GM18499 (cell line): ENCODE data around the gene ANKRD11.
"Not testable (repeated sequence)": the region's sequence is repeated elsewhere in the genome, so short reads cannot be mapped to it uniquely, and the experiment has no call there.

Experiments used
- ATAC-seq: cut with Tn5 transposase; IDR thresholded peaks from one replicate; pipeline ENCODE4 v1.9.1; 2021; ENCODE audit warnings: moderate number of reproducible peaks; ENCODE audit not compliant: insufficient read depth, unreplicated experiment

Gene ANKRD11

DNA sequence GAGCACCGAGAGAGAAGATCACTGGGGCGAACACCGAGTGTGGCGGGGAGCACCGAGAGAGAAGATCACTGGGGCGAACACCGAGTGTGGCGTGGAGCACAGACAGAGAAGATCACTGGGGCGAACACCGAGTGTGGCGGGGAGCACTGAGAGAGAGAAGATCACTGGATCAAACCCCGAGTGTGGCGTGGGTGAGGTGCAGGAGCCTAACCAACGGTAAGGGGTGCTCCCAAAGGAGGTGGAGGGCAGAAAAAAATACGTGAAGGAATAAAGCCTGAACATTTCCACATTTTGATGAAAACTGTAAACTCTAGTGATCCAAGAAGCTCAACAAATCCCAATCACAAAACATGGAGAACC is 100.2 kb downstream of the ANKRD11 start:
- ATAC-seq = not testable (repeated sequence)

DNA sequence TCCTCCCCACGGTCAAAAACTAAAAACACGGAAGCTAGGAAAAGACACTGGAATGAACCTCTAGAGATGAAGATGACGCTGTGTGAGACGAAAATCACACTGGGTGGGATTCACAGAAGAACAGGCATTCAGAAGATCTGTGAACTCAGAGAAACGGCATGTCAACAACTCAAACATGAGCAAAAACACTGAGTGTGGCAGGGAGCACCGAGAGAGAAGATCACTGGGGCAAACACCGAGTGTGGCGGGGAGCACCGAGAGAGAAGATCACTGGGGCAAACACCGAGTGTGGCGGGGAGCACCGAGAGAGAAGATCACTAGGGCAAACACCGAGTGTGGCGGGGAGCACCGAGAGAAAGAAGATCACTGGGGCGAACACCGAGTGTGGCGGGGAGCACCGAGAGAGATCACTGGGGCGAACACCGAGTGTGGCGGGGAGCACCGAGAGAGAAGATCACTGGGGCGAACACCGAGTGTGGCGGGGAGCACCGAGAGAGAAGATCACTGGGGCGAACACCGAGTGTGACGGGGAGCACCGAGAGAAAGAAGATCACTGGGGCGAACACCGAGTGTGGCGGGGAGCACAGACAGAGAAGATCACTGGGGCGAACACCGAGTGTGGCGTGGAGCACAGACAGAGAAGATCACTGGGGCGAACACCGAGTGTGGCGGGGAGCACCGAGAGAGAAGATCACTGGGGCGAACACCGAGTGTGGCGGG is 100.7 kb downstream of the ANKRD11 start:
- ATAC-seq = not testable (repeated sequence)

- no peak for ATAC-seq
Measured at GRCh38 chr16:89388536-89388935, 101.8 kb downstream of the ANKRD11 start.

GRCh38 chr16:89386306-89387185 is 103.8 kb downstream of the ANKRD11 start:
- ATAC-seq = no peak

GRCh38 chr16:89385712-89386111 is 104.6 kb downstream of the ANKRD11 start:
- no peak for ATAC-seq

DNA sequence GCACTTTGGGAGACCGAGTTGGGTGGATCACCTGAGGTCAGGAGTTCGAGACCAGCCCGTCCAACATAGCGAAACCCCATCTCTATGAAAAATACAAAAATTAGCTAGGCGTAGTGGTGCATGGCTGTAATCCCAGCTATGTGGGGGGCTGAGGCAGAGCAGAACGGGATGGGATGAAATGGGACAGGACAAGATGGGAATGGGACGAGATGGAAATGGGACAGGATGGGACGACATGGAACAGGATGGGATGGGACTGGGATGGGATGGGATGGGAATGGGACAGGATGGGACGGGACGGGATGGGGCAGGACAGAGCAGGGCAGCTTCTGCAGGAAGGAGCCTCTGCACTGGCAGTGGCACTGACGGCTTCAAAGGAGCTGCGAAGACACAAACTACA is 106.1 kb downstream of the ANKRD11 start:
- ATAC-seq = no peak

DNA sequence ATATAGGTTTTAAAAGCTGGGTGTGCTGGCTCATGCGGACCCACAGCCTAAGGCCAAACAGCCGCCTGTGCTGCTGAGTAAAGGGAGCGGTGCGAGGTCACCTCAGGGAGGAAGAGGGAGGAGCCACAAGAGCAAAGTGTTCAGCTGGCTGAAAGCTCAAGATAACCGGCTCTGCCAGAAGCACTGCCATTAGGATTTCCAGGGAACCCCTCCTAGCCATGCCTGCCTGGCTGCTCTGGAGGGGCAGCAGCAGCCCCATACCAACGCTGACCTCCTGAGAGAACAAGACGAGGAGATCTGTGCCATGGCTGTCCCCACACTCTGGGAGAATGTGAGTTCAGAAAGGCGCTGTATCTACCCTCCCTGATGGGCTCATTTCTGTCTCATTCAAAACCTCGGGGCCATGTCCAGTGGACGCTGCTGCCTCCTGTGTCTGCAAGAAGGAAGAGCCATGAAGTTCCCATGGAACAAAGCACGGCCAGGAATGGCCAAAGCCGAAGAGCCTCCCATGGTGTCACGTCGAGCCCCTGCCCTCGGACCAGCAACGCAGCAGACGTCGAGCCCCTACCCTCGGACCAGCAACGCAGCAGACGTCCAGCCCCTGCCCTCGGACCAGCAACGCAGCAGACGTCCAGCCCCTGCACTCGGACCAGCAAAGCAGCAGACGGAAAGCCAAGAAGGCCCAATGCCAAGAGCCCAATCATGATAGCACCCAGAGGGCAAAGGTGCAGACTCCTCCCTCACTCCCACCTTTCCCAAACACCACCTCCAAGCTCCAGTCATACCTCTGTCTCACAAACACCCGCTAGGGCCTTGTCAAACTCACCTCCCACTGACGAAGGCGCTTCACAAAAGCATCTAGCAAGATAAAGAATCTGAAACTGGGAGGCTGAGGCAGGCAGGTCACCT is 107.0 kb downstream of the ANKRD11 start:
- no peak for ATAC-seq

DNA sequence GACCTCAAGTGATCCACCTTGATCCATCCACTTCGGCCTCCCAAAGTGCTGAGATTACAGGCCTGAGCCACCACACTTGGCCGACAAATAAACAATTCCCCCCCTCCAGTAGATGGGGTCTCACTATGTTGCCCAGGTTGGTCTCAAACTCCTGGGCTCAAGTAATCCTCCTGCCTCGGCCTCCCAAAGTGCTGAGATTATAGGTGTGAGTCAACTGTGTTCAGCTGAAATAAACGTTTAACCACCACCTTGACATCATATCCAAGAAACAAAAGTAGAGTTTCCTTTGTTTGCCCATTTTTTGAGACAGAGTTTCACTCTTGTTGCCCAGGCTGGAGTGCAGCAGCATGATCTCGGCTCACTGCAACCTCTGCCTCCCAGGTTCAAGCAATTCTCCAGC is 107.8 kb downstream of the ANKRD11 start:
- not testable (repeated sequence) for ATAC-seq

DNA sequence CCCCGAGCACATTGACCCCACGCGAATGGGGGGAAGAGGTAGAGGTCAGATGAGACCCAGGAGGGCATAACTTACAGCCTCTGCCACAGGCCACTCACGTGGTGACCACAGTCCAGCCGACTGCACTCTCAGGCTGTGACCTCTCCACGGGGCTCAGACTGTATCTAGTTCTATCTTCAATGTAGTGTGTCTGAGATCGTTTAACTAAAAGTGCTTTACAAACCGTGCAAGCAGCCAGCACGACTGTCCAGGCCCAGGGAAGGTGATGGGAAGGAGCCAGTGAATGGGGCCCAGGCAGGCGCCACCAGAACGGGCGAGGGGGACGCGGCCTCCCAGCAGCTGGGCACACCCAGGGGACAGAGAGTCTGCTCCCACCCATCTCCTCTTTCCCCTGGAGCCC is 108.6 kb downstream of the ANKRD11 start:
- no peak for ATAC-seq

- ATAC-seq = no peak
Measured at GRCh38 chr16:89380681-89381080, 109.7 kb downstream of the ANKRD11 start.

GRCh38 chr16:89378947-89379771 is 111.2 kb downstream of the ANKRD11 start:
- ATAC-seq = no peak

DNA sequence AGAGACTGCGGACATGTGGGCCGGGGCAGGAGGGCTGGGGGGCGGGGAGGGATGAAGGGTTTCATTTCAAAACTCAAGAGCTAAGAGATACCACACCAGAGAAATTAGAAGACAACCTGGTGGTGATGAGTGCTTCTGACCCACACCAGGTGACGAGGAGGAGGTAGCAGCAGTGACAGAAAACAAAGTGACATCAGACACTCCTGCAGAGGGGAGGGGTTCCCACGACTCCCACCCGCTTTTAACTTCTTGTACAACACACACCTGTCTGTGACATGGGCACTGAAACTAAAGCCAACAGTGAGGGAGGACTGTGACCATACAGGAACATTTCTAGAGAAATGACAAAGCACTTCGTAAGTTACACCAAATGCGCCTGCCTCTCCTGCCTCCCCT is 112.9 kb downstream of the ANKRD11 start:
- no peak for ATAC-seq

DNA sequence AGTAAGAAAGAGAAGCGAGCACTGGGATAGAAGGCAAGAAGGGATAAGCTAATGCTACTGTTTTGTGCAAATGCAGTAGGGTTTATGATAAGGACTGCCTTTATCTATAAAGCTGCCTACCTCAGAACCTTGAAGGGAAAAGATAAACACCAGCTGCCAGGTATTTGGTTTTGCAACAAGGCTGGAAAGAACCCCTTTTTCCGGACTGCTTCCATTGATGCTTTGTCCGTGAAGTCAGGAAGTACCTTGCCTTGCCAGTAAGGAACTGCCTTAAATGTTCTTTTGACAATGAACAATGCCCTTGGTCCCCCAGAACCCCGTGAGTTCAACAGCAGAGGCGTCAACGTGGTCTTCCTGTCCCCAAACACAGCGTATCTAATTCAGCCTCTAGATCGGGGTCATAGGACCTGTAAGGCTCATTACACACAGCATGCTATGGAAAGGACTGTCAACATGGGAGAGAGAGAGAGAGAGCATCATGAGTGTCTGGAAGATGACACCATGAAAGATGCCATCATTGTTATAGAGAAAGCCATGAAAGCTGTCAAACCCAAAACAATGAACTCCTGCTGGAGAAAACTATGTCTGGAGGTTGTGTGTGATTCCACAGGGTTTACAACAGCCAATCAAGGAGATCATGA is 113.4 kb downstream of the ANKRD11 start:
- no peak for ATAC-seq

- no peak for ATAC-seq
Measured at GRCh38 chr16:89375686-89376085, 114.7 kb downstream of the ANKRD11 start.

DNA sequence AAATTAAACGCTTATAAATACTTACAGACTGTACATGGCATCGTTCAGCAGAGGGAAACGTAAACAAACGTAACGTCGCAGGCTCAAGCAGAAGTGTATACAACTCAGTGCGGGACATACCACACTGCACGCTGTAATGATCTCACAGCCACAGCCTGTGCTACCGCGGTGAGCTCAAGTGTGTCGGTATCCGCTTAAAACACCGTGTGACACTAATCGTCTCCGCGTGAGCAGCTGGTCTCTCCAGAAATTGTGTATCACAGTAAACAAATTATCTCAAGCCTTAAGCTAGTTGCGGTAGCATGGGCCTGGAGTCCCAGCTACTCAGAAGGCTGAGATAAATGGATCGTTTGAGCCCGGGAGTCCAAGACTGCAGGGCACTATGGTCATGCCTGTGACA is 115.3 kb downstream of the ANKRD11 start:
- no peak for ATAC-seq

DNA sequence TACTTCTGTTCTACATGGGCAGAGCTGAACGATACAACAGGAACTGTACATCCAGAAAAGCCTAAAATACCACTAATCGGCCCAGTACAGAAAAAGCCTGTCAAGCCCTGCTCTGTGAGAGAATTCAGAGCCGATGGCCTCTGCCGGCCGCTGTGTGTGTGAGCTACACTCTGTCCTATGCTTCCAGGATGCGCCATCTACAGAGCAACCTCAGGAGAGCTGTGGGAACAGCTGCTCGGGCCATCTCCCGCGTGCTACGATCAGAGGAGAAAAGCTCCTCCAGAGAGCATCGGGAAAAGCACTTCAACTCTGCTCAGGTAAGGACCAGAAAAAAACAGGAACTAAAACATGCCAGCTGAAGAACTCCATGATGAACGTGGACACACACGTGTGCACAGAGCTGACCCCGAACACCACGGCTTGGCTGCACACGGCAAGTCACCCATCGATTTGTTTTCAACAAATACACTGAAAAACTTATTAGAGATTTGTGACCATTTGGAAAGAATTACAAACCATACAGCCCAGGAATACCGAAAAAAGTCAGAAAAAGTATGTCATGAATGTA is 115.9 kb downstream of the ANKRD11 start:
- ATAC-seq = no peak

DNA sequence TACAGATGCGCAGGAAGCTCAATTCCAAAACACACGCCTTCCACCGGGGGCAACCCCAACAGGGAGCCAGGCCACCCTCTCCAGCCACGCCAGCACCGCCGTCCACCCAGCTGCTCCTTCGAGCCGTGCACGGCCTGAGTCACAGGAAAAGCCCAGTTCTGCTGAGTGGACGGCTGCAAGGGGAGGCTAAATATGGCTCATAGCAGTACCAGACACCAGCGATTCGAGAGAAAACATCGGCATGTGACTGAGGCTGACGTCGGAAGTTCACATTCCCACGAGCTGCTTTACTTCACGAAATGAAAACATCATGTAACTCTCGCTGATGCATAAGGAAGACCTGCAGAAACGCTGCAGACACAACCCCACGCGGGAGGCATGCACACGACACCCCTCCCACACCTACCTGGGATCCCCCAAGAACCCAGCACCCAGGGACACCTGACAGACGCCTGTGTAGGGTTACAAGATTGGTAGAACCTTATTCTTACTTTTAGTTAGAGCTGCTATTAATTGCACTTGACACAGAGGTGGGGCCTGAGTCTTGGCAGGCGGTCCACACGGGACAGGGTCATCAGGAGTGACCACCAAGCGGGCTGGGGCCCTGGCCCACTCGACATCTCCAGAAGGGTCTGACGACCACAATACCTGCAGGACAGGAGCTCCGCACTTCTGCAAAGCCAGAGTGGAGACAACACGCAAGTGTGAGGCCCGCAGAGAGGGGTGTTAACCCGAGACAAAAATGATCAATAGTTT is 116.8 kb downstream of the ANKRD11 start:
- ATAC-seq = no peak

DNA sequence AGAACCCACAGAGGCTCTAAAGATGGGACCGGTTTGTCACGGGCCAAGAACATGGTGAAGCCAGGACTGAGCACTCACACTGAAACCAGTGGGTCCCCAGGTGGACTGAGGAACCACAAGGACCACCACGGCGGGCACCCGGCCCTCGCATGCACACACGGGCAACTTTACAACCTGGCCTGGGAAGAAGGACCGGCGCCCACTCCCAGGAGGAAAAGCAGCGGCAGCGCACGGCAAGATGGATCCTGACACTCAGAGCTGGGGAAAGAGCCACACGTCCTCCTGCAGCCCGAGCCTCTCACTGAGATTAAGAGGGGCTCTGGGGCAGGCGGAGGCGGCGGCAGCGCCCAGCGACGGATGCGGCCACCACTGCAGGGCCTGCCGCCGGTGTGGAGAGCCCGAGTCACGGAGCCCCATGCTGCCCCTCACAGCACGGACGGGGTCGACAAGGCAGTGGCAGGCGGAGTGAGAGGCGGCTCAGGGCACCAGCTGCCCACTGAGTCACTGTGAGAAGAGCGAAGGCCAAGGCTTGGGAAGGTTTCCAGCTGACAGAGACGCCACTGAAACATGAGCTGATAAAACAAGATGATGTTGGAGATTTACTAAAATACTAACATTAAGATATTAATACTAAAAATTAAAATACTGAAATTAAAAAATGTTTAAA is 118.3 kb downstream of the ANKRD11 start:
- ATAC-seq = no peak
